ENCODE results near the gene CDCA4. TPM values are rescaled to one million over a fixed set of nuclear protein-coding genes. Genes with fewer than 3 reads are reported as not detected.
A peak's percentile ranks its signal among the peaks of the same experiment; 100 is the strongest.
"Not testable (repeated sequence)": the region's sequence is repeated elsewhere in the genome, so short reads cannot be mapped to it uniquely, and the experiment has no call there.

Gene CDCA4
- total and polyA plus RNA-seq, 7 experiments from 2014 or later, result 8.0 to 47.8 (median 13.2) TPM

GRCh38 chr14:105063506-105063905 lies 42.6 kb upstream of the CDCA4 start:
- peak overlapping the region; percentile 97 for H3K4me3 ChIP-seq (ENCODE audit: low read length)
- H3K27me3 Mint-ChIP-seq; ATAC-seq; H3K9me3 ChIP-seq (ENCODE audit: control insufficient read depth in 2 of 3, low read length in 3 of 3); DNase-seq; H3K9me3 Mint-ChIP-seq; H3K27me3 ChIP-seq (ENCODE audit: control insufficient read depth in 2 of 2, insufficient read depth in 2 of 2, low read length in 2 of 2); intact Hi-C loops (cut with micrococcal nuclease); H3K36me3 ChIP-seq (ENCODE audit: control insufficient read depth in 2 of 3, insufficient read depth in 3 of 3, low read length in 3 of 3): not testable (repeated sequence)
- POLR2A ChIA-PET, result interaction anchor here (0.7 to 7.0 kb wide), 5 partner anchors 9 to 400 kb away, joined by 3 to 71 read pairs (median 5); no protein-coding TSS in a partner anchor
- peak overlapping the region; percentile 93 to 99 (median 98) for H3K27ac Mint-ChIP-seq
- peaks cover 42 to 87% (median 59%) of the 10 kb centered on the region in 7 donors for H3K4me1 Mint-ChIP-seq
- peaks cover 71 to 88% of the 10 kb centered on the region in 2 donors for H3K4me1 ChIP-seq (ENCODE audit: control insufficient read depth in 2 of 2, insufficient read depth in 2 of 2, low read length in 2 of 2)
- CTCF ChIA-PET, result interaction anchor here (0.8 to 6.7 kb wide), 3 partner anchors 23 to 270 kb away, joined by 3 to 39 read pairs (median 5); no protein-coding TSS in a partner anchor
- peak overlapping the region; percentile 96 for H3K27ac ChIP-seq (ENCODE audit: low read depth, low read length)
- peaks cover 0 to 16% (median 6%) of the 10 kb centered on the region in 5 donors for H3K36me3 Mint-ChIP-seq
- H3K4me3 Mint-ChIP-seq, result peak overlapping the region; percentile 82 to 96 (median 90)

GRCh38 chr14:105063056-105063455 lies 42.2 kb upstream of the CDCA4 start:
- peak overlapping the region; percentile 26 for H3K4me3 ChIP-seq (ENCODE audit: low read length)
- H3K36me3 ChIP-seq (ENCODE audit: control insufficient read depth in 2 of 3, insufficient read depth in 3 of 3, low read length in 3 of 3), result peaks cover 0 to 2% (median 0%) of the 10 kb centered on the region in 3 experiments
- H3K27me3 Mint-ChIP-seq, result no peaks in the 10 kb centered on the region
- ATAC-seq (no peak), DNase-seq (no peak)
- peak overlapping the region; percentile 96 for H3K27ac ChIP-seq (ENCODE audit: low read depth, low read length)
- no peaks in the 10 kb centered on the region for H3K27me3 ChIP-seq (ENCODE audit: control insufficient read depth in 2 of 2, insufficient read depth in 2 of 2, low read length in 2 of 2)
- H3K36me3 Mint-ChIP-seq, result peaks cover 0 to 16% (median 6%) of the 10 kb centered on the region in 5 donors
- H3K9me3 Mint-ChIP-seq, result no peaks in the 10 kb centered on the region
- peaks cover 70 to 88% of the 10 kb centered on the region in 2 donors for H3K4me1 ChIP-seq (ENCODE audit: control insufficient read depth in 2 of 2, insufficient read depth in 2 of 2, low read length in 2 of 2)
- no peaks in the 10 kb centered on the region for H3K9me3 ChIP-seq (ENCODE audit: control insufficient read depth in 2 of 3, low read length in 3 of 3)
- ChIA-PET POLR2A (interaction anchor here (0.6 to 7.0 kb wide), 7 partner anchors 9 to 400 kb away, joined by 3 to 71 read pairs (median 4); no protein-coding TSS in a partner anchor), CTCF (interaction anchor here (0.8 to 6.7 kb wide), 3 partner anchors 24 to 269 kb away, joined by 3 to 39 read pairs (median 5); no protein-coding TSS in a partner anchor)
- intact Hi-C loops (cut with micrococcal nuclease), result no loop called here
- H3K4me3 Mint-ChIP-seq, result peak overlapping the region; percentile 82 to 96 (median 92)
- peak overlapping the region; percentile 89 to 99 (median 98) for H3K27ac Mint-ChIP-seq
- H3K4me1 Mint-ChIP-seq, result peaks cover 44 to 87% (median 64%) of the 10 kb centered on the region in 7 donors

- DNase-seq (no peak), ATAC-seq (no peak)
- intact Hi-C loops (cut with micrococcal nuclease), result no loop called here
- peaks cover 0 to 4% (median 3%) of the 10 kb centered on the region in 3 experiments for H3K36me3 ChIP-seq (ENCODE audit: control insufficient read depth in 2 of 3, insufficient read depth in 3 of 3, low read length in 3 of 3)
- ChIA-PET CTCF (interaction anchor here (1.5 to 6.7 kb wide), 3 partner anchors 11 to 25 kb away, joined by 3 to 39 read pairs (median 8); no protein-coding TSS in a partner anchor), POLR2A (interaction anchor here (0.8 to 7.0 kb wide), 7 partner anchors 8 to 78 kb away, joined by 4 to 71 read pairs (median 5); partner anchors contain the start of gene CDCA4)
- H3K9me3 ChIP-seq (ENCODE audit: control insufficient read depth in 2 of 3, low read length in 3 of 3), result no peaks in the 10 kb centered on the region
- Mint-ChIP-seq H3K9me3 (no peaks in the 10 kb centered on the region), H3K36me3 (peaks cover 0 to 17% (median 7%) of the 10 kb centered on the region in 5 donors), H3K4me3 (peak overlapping the region; percentile 82 to 96 (median 92)), H3K27me3 (no peaks in the 10 kb centered on the region), H3K4me1 (peaks cover 39 to 79% (median 59%) of the 10 kb centered on the region in 7 donors), H3K27ac (peak overlapping the region; percentile 90 to 99 (median 97))
- no peaks in the 10 kb centered on the region for H3K27me3 ChIP-seq (ENCODE audit: control insufficient read depth in 2 of 2, insufficient read depth in 2 of 2, low read length in 2 of 2)
- peaks cover 60 to 78% of the 10 kb centered on the region in 2 donors for H3K4me1 ChIP-seq (ENCODE audit: control insufficient read depth in 2 of 2, insufficient read depth in 2 of 2, low read length in 2 of 2)
- peak overlapping the region; percentile 96 for H3K27ac ChIP-seq (ENCODE audit: low read depth, low read length)
- peak overlapping the region; percentile 74 for H3K4me3 ChIP-seq (ENCODE audit: low read length)
Measured at GRCh38 chr14:105062048-105062433, 41.2 kb upstream of the CDCA4 start.

- ChIA-PET CTCF (interaction anchor here (0.9 to 6.7 kb wide), 5 partner anchors 12 to 253 kb away, joined by 3 to 39 read pairs (median 3); partner anchors contain the start of gene PACS2), POLR2A (interaction anchor here (0.8 to 7.0 kb wide), 8 partner anchors 13 to 77 kb away, joined by 3 to 71 read pairs (median 4); partner anchors contain the start of gene CDCA4)
- intact Hi-C loops (cut with micrococcal nuclease), result loop anchor here in 1 of 2 donors (2.0 kb wide), 1 partner anchor 17 kb away; no protein-coding TSS in a partner anchor
Measured at GRCh38 chr14:105061428-105062047, 40.7 kb upstream of the CDCA4 start.

GRCh38 chr14:105060751-105061427 lies 40.0 kb upstream of the CDCA4 start:
- POLR2A ChIA-PET, result interaction anchor here (0.5 to 7.0 kb wide), 7 partner anchors 13 to 416 kb away, joined by 3 to 71 read pairs (median 5); partner anchors contain the start of gene CDCA4

More at GRCh38 chr14:105061428-105062047, 40.7 kb upstream of the CDCA4 start:
- Mint-ChIP-seq H3K4me3 (peak overlapping the region; percentile 82 to 96 (median 92)), H3K9me3 (no peaks in the 10 kb centered on the region), H3K36me3 (peaks cover 0 to 20% (median 10%) of the 10 kb centered on the region in 5 donors), H3K27me3 (no peaks in the 10 kb centered on the region), H3K4me1 (peaks cover 42 to 78% (median 59%) of the 10 kb centered on the region in 7 donors), H3K27ac (peak overlapping the region; percentile 90 to 99 (median 97))
- DNase-seq (peak in 7 of 9 donors; percentile 29 to 68 (median 33)), ATAC-seq (no peak)
- no peaks in the 10 kb centered on the region for H3K27me3 ChIP-seq (ENCODE audit: control insufficient read depth in 2 of 2, insufficient read depth in 2 of 2, low read length in 2 of 2)
- H3K27ac ChIP-seq (ENCODE audit: low read depth, low read length), result peak overlapping the region; percentile 96
- H3K36me3 ChIP-seq (ENCODE audit: control insufficient read depth in 2 of 3, insufficient read depth in 3 of 3, low read length in 3 of 3), result peaks cover 0 to 9% (median 3%) of the 10 kb centered on the region in 3 experiments
- H3K4me3 ChIP-seq (ENCODE audit: low read length), result peak overlapping the region; percentile 74
- H3K4me1 ChIP-seq (ENCODE audit: control insufficient read depth in 2 of 2, insufficient read depth in 2 of 2, low read length in 2 of 2), result peaks cover 55 to 73% of the 10 kb centered on the region in 2 donors
- H3K9me3 ChIP-seq (ENCODE audit: control insufficient read depth in 2 of 3, low read length in 3 of 3), result no peaks in the 10 kb centered on the region

More at GRCh38 chr14:105060751-105061427, 40.0 kb upstream of the CDCA4 start:
- no peaks in the 10 kb centered on the region for H3K9me3 ChIP-seq (ENCODE audit: control insufficient read depth in 2 of 3, low read length in 3 of 3)
- H3K27me3 Mint-ChIP-seq, result no peaks in the 10 kb centered on the region
- H3K4me3 Mint-ChIP-seq, result peak overlapping the region; percentile 82 to 96 (median 92)
- DNase-seq (peak in 7 of 9 donors; percentile 34 to 55 (median 44)), ATAC-seq (no peak)
- no peaks in the 10 kb centered on the region for H3K9me3 Mint-ChIP-seq
- peaks cover 49 to 66% of the 10 kb centered on the region in 2 donors for H3K4me1 ChIP-seq (ENCODE audit: control insufficient read depth in 2 of 2, insufficient read depth in 2 of 2, low read length in 2 of 2)
- peak overlapping the region; percentile 74 for H3K4me3 ChIP-seq (ENCODE audit: low read length)
- H3K27me3 ChIP-seq (ENCODE audit: control insufficient read depth in 2 of 2, insufficient read depth in 2 of 2, low read length in 2 of 2), result no peaks in the 10 kb centered on the region
- CTCF ChIA-PET, result interaction anchor here (0.9 to 6.7 kb wide), 5 partner anchors 12 to 254 kb away, joined by 3 to 39 read pairs (median 3); partner anchors contain the start of gene PACS2
- peaks cover 0 to 15% (median 3%) of the 10 kb centered on the region in 3 experiments for H3K36me3 ChIP-seq (ENCODE audit: control insufficient read depth in 2 of 3, insufficient read depth in 3 of 3, low read length in 3 of 3)
- intact Hi-C loops (cut with micrococcal nuclease), result loop anchor here (1.0 to 2.0 kb wide), 2 partner anchors 16 to 40 kb away; partner anchors contain the start of gene CDCA4 (in 1 of the 2)
- H3K27ac Mint-ChIP-seq, result peak overlapping the region; percentile 91 to 99 (median 98)
- H3K36me3 Mint-ChIP-seq, result peaks cover 0 to 20% (median 10%) of the 10 kb centered on the region in 5 donors
- H3K4me1 Mint-ChIP-seq, result peaks cover 42 to 72% (median 59%) of the 10 kb centered on the region in 7 donors
- peak overlapping the region; percentile 96 for H3K27ac ChIP-seq (ENCODE audit: low read depth, low read length)
